HG03457 (cell line): ENCODE results near the gene RELL2.

Source experiments
- ATAC-seq: cut with Tn5 transposase; IDR thresholded peaks from one replicate; pipeline ENCODE4 v1.9.1; 2021; ENCODE audit warnings: moderate number of reproducible peaks; ENCODE audit not compliant: unreplicated experiment

Gene RELL2

GRCh38 chr5:141675672-141676071, 38.9 kb downstream of the RELL2 start:
- ATAC-seq = no peak

GRCh38 chr5:141677415-141677814, 40.6 kb downstream of the RELL2 start:
- ATAC-seq = no peak

- ATAC-seq = no peak
These were observed 43.4 kb downstream of the RELL2 start for GRCh38 chr5:141680178-141680577.

GRCh38 chr5:141680751-141681201, 44.0 kb downstream of the RELL2 start:
- no peak for ATAC-seq

- ATAC-seq = no peak
These were observed 44.5 kb downstream of the RELL2 start for GRCh38 chr5:141681295-141681694.

GRCh38 chr5:141681695-141682641, 45.2 kb downstream of the RELL2 start, which contains the start of gene ARAP3:
ARAP3 (minus strand) TSS chr5:141682230; CDS start chr5:141680486, 1,744 bp downstream.
- ATAC-seq = no peak

GRCh38 chr5:141683596-141684141, 46.9 kb downstream of the RELL2 start:
- no peak for ATAC-seq

GRCh38 chr5:141685591-141685990, 48.8 kb downstream of the RELL2 start:
- ATAC-seq = no peak

- ATAC-seq = no peak
These were observed 50.0 kb downstream of the RELL2 start for GRCh38 chr5:141686648-141687416.
